H7 (cell line): ENCODE measurements around the gene FLCN. TPM values are rescaled to one million over a fixed set of nuclear protein-coding genes. Genes with fewer than 3 reads are reported as not detected.

Source experiments
- DNase-seq: peaks from one replicate; pipeline ENCODE4 v3.0.0; 2012
- H3K27me3 ChIP-seq: 2 replicates; pipeline ENCODE4 v1.6.0; 2011; ENCODE audit warnings: mild to moderate bottlenecking, low read length; ENCODE audit not compliant: control insufficient read depth, insufficient read depth
- H3K36me3 ChIP-seq: replicated peaks from 2 replicates; pipeline ENCODE4 v1.5.1; 2011; ENCODE audit warnings: low read length; ENCODE audit not compliant: control insufficient read depth, insufficient read depth
- H3K4me3 ChIP-seq: 2 replicates; pipeline ENCODE4 v1.5.1; 2011; ENCODE audit warnings: low read depth, mild to moderate bottlenecking, control low read depth, low read length, moderate library complexity; ENCODE audit not compliant: insufficient read depth
- total RNA-seq: library from RNA; depleted of rRNA; stranded (reverse); fragments of >200 nt; shearing (Covaris generic); gene quantifications from 2 replicates; pipeline ENCODE4 v1.2.3, GENCODE V29; 2014

The FLCN gene
- total RNA-seq, 1 experiment from 2014 or later = 36.4 TPM

- no peak overlapping the region for H3K4me3 ChIP-seq
- H3K36me3 ChIP-seq = peaks cover 24% of the 10 kb centered on the region
- H3K27me3 ChIP-seq = no peaks in the 10 kb centered on the region
- DNase-seq = no peak
Observed at GRCh38 chr17:17253406-17253805, 16.4 kb upstream of the FLCN start.

- Histone ChIP-seq H3K27me3 (no peaks in the 10 kb centered on the region), H3K36me3 (peaks cover 27% of the 10 kb centered on the region), H3K4me3 (no peak overlapping the region)
- DNase-seq = no peak
Observed at GRCh38 chr17:17252149-17252661, 15.2 kb upstream of the FLCN start.

GRCh38 chr17:17246879-17247278 lies 9.9 kb upstream of the FLCN start:
- no peak for DNase-seq
- H3K4me3 ChIP-seq = no peak overlapping the region
- peaks cover 13% of the 10 kb centered on the region for H3K36me3 ChIP-seq
- no peaks in the 10 kb centered on the region for H3K27me3 ChIP-seq

- H3K36me3 ChIP-seq = peaks cover 9% of the 10 kb centered on the region
- H3K27me3 ChIP-seq = no peaks in the 10 kb centered on the region
- DNase-seq = no peak
- no peak overlapping the region for H3K4me3 ChIP-seq
Observed at GRCh38 chr17:17243163-17243562, 6.2 kb upstream of the FLCN start.

GRCh38 chr17:17242246-17242645 lies 5.3 kb upstream of the FLCN start:
- H3K36me3 ChIP-seq = peaks cover 3% of the 10 kb centered on the region
- no peaks in the 10 kb centered on the region for H3K27me3 ChIP-seq
- DNase-seq = no peak
- no peak overlapping the region for H3K4me3 ChIP-seq

- no peaks in the 10 kb centered on the region for H3K36me3 ChIP-seq
- H3K27me3 ChIP-seq = no peaks in the 10 kb centered on the region
- no peak for DNase-seq
- no peak overlapping the region for H3K4me3 ChIP-seq
Observed at GRCh38 chr17:17241656-17242055, 4.7 kb upstream of the FLCN start.

- H3K27me3 ChIP-seq = no peaks in the 10 kb centered on the region
- H3K36me3 ChIP-seq = no peaks in the 10 kb centered on the region
- no peak for DNase-seq
- H3K4me3 ChIP-seq = no peak overlapping the region
Observed at GRCh38 chr17:17239832-17240231, 2.9 kb upstream of the FLCN start.

- Histone ChIP-seq H3K36me3 (peaks cover 7% of the 10 kb centered on the region), H3K4me3 (peak overlapping the region; percentile 96), H3K27me3 (no peaks in the 10 kb centered on the region)
- DNase-seq = no peak
Observed at GRCh38 chr17:17236295-17237025, 508 bp downstream of the FLCN start.

GRCh38 chr17:17235212-17236174 lies 1.5 kb downstream of the FLCN start:
- Histone ChIP-seq H3K4me3 (peak overlapping the region; percentile 96; the same call in 1 of the 2 replicates), H3K36me3 (peaks cover 7% of the 10 kb centered on the region), H3K27me3 (no peaks in the 10 kb centered on the region)
- peak; percentile 38 for DNase-seq

- peaks cover 21% of the 10 kb centered on the region for H3K36me3 ChIP-seq
Observed at GRCh38 chr17:17232303-17232621, 4.7 kb downstream of the FLCN start.

GRCh38 chr17:17231621-17232302 lies 5.2 kb downstream of the FLCN start:
- peaks cover 23% of the 10 kb centered on the region for H3K36me3 ChIP-seq
- H3K27me3 ChIP-seq = no peaks in the 10 kb centered on the region
- DNase-seq = peak; percentile 23
- H3K4me3 ChIP-seq = no peak overlapping the region

More at GRCh38 chr17:17232303-17232621, 4.7 kb downstream of the FLCN start:
- no peak overlapping the region for H3K4me3 ChIP-seq
- no peaks in the 10 kb centered on the region for H3K27me3 ChIP-seq
- DNase-seq = no peak

GRCh38 chr17:17229416-17230384 lies 7.3 kb downstream of the FLCN start:
- DNase-seq = no peak
- H3K4me3 ChIP-seq = no peak overlapping the region
- H3K27me3 ChIP-seq = no peaks in the 10 kb centered on the region
- H3K36me3 ChIP-seq = peaks cover 39% of the 10 kb centered on the region

GRCh38 chr17:17228521-17229279 lies 8.3 kb downstream of the FLCN start:
- Histone ChIP-seq H3K4me3 (no peak overlapping the region), H3K27me3 (no peaks in the 10 kb centered on the region), H3K36me3 (peaks cover 44% of the 10 kb centered on the region)
- peak; percentile 36 for DNase-seq
